Measurements from ENCODE around the gene TBX10.
A peak's percentile ranks its signal among the peaks of the same experiment; 100 is the strongest.
"Not testable (repeated sequence)": the region's sequence is repeated elsewhere in the genome, so short reads cannot be mapped to it uniquely, and the experiment has no call there.

Gene TBX10

GRCh38 chr11:67644472-67645418 lies 5.2 kb upstream of the TBX10 start:
- DNase-seq = no peak

- no peak for DNase-seq
Observed at GRCh38 chr11:67644042-67644441, 4.5 kb upstream of the TBX10 start.

GRCh38 chr11:67642173-67643120 lies 2.9 kb upstream of the TBX10 start:
- no peak for DNase-seq

DNA sequence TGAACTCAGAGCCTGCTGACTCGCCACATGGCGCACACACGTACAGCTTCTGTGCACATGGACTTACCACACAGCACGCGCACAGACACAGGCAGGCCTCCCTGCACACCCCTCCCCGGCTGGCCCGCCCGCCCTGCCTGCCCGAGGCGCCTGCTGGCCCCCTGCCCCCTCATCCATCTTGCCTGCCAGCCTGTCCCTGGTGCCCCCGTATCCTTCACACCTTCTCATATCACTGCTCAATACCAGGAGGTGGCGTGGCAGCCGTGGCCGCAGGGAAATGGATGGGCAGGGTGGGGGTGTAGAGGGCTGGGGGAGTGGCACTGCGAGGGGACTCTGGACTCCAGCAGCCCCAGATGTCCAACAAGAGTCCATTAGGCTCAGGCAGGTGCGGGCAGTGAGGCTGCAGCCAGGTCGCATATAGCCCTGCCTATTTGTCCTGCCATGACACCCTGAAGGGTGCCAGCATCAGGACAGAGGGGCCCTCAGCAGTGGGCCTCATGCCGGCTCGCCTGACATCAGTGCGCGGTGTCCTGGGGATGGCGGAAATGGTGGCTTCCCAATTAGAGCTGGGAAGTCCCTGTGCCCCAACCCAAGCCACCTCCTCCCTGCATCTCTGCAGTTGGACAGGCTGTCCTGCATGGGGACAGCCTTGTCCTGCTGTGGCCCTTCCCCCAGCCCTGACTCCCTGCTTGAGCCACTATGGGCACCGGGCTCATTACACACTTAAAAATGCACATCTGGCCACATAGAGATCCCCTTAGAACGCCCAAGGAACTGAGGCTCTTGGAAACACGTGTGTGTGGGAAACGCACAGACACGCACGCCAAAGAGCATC lies 2.0 kb upstream of the TBX10 start:
- DNase-seq = no peak

GRCh38 chr11:67640758-67641337 lies 1.3 kb upstream of the TBX10 start:
- no peak for DNase-seq

- peak; percentile 9 for DNase-seq
Observed at GRCh38 chr11:67640021-67640757, 626 bp upstream of the TBX10 start.

DNA sequence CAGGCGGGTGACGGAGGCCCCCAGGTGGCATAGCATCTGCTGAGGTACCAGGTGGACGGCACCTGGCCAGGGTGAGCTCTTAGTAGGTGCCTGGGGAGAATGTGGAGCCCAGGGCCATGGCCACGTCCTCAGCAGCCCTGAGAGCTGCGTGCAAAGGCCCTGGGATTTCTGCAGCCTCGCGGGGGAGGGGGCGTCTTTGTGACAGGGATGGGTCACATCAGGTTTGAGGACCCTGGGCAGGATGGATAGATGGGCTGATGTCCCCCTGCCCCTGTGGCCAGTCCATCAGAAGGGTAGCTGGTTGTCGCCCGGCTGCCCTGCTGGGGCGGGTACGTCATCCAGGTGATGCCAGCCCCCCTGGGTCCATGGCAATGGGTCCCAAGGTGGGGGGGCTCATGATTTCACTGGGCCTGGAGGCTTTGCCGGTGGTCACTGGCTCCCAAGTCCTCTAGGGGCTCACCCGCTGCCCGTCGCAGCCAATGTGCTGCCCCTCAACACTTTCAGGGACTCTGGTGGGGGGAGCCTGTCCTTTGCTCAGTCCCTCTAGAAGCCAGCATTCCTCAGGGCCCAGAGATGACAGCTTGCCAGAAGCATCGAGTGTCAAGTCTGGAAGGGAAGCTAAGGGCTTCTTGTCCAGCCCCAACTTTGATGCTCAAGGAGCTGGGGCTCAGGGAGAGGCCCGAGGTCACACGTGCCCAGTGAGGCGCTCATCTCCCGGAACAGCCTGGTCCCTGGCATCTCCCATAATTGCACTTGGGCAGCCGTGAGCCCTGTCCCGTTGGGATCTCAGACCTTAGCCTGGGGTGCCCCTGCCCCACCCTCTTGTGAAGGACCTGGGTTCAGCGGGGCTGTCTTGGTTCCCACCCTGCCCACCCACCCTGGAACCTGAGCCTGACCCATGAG lies 777 bp downstream of the TBX10 start:
- DNase-seq = no peak

DNA sequence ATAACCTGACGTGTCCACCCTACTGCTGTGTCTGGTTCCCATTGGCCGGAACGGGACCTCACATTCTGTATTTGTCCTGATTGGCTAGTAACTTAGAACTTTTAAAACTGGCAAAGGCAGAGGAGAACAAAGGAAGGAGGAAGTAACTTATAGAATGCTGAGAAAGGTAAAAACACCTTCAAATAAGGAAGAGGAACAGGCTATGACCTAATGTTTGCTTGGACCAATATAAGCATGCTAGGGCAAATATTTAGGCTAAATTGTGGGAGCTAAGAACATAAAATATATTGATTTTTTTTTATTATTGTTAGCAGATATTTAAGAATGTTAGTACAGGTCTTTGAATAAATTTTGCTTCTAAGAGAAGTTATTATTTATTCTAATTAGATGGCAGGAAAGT lies 2.1 kb downstream of the TBX10 start:
- not testable (repeated sequence) for DNase-seq

- no peak for DNase-seq
Observed at GRCh38 chr11:67636962-67637361, 2.6 kb downstream of the TBX10 start.

DNA sequence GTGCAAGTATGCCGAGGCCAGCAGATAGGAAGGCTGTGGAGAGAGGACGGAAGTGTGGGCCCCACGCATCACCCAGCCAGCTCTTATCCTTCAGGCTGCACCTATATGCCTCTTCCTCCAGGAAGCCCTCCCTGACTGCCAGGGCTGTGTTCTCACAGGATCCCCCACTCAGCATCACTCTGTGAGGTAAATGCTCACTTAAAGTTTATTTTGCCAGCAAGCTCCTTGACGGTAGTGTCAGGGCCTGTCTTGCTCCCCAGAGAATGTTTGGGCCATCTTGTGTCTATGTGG lies 4.4 kb downstream of the TBX10 start:
- no peak for DNase-seq

- DNase-seq = no peak
Observed at GRCh38 chr11:67634366-67635230, 5.0 kb downstream of the TBX10 start.

- no peak for DNase-seq
Observed at GRCh38 chr11:67633758-67634365, 5.7 kb downstream of the TBX10 start.

- no peak for DNase-seq
Observed at GRCh38 chr11:67632982-67633755, 6.4 kb downstream of the TBX10 start.

DNA sequence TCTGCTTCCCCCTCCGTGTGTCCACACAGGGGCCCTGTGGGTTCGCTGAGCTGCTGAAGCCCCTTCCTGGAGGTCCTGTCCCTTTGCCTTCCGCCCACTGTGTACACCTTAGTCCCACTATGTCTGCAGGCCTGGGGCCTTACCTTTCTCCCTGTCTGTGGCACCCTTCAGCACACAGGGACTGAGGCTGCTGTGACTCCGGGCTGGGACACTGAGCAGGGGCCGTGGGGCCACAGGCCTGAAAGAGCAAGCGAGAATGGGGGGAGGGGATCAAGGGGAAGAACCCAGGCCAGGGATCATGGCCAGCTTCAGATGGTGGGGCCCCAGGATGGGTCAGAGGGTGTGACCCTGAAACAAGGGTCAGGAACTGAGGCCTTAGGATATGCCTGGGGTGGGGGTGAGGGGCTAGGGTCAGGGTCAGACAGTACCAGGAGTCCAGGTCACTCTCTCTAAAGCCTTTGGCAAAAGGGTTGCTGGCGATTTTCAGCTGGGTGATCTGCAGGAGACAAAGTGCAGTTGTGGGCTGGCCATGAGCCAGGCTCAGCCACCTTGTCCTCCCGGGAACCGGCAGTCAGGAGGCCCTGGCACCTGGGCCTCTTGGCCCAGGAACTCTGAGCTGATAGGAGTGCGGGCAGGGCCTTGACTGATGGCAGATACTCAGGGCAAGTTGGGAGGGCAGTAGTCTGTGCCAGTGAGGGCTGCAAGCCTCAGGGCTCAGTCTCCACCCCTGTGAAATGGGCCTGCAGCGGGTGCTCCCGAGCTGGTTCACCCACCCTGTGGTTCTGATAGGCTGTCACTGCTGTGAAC lies 7.2 kb downstream of the TBX10 start:
- DNase-seq = no peak

DNA sequence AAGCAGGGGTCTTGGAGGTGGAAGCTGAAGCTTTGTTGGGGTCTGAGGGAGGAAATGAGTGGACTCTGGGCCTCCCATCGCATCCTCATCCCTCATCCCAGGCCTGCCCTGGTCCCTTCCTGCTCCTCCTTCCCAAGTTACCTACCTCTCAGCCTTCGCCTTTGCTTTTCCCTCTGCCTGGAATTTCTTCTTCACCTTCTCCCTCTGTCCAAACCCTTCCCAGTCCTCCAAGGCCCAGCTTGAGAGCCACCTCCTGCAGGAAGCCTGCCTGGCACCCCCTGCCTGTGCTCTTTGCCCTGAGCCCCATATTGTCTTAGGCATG lies 7.7 kb downstream of the TBX10 start:
- no peak for DNase-seq

- DNase-seq = no peak
Observed at GRCh38 chr11:67631411-67631810, 8.2 kb downstream of the TBX10 start.

- DNase-seq = no peak
Observed at GRCh38 chr11:67630943-67631331, 8.6 kb downstream of the TBX10 start.

All from NCI-H748 treated with DMSO at 0.1 percent for 48 hours (cell line).